ENCODE measurements around the gene REXO2. TPM values are rescaled to one million over a fixed set of nuclear protein-coding genes. Genes with fewer than 3 reads are reported as not detected.
A peak's percentile ranks its signal among the peaks of the same experiment; 100 is the strongest.

The REXO2 gene
- 10 to 100 TPM; 69.8 to 89.9 TPM for total RNA-seq
- polyA plus RNA-seq (2013, experiment 1 of 2) = 55.9 TPM
- 54.0 TPM for polyA plus RNA-seq (2013, experiment 2 of 2)
- long read RNA-seq, experiment 1, transcript REXO2-220 (7 exons, 1,158 nt) = major isoform, 19 of 27 reads
- long read RNA-seq, experiment 1, partial matches to known transcripts = 2 of 27 reads
- long read RNA-seq, experiment 1, other reads (novel, unspliced or antisense) = 1 of 27 reads
- long read RNA-seq, experiment 2, transcript REXO2-220 (7 exons, 1,158 nt) = major isoform, 39 of 55 reads
- long read RNA-seq, experiment 2, partial matches to known transcripts = 5 of 55 reads
- long read RNA-seq, experiment 2, other reads (novel, unspliced or antisense) = 2 of 55 reads
- long read RNA-seq, experiment 3, transcript REXO2-220 (7 exons, 1,158 nt) = major isoform, 83 of 120 reads
- long read RNA-seq, experiment 3, partial matches to known transcripts = 3 of 120 reads
- long read RNA-seq, experiment 3, other reads (novel, unspliced or antisense) = 25 of 120 reads
- long read RNA-seq, experiment 4, transcript REXO2-202 (5 exons, 449 nt) = minor isoform, 15 of 206 reads
- long read RNA-seq, experiment 4, transcript REXO2-204 (4 exons, 1,081 nt) = minor isoform, 11 of 206 reads
- long read RNA-seq, experiment 4, transcript REXO2-220 (7 exons, 1,158 nt) = major isoform, 164 of 206 reads
- long read RNA-seq, experiment 4, partial matches to known transcripts = 0 of 206 reads
- long read RNA-seq, experiment 4, other reads (novel, unspliced or antisense) = 9 of 206 reads

- peaks cover 10% of the 10 kb centered on the region for H3K4me1 ChIP-seq (ENCODE audit: control insufficient read depth, insufficient read depth, low read length)
- peaks cover 52% of the 10 kb centered on the region for H3K4me1 Mint-ChIP-seq
- TF ChIP-seq CTCF (conservative IDR thresholded peaks at IDR 0.05) = peak; percentile 43
- peaks cover 12% of the 10 kb centered on the region for H3K36me3 ChIP-seq (ENCODE audit: control insufficient read depth, insufficient read depth, low read length)
- H3K36me3 Mint-ChIP-seq (ENCODE audit: low read depth) = peaks cover 21% of the 10 kb centered on the region
- H3K27ac Mint-ChIP-seq = peak within 1 kb of the TSS; percentile 95
- no peaks in the 10 kb centered on the region for H3K27me3 ChIP-seq (ENCODE audit: control insufficient read depth, insufficient read depth, low read length, poor library complexity, severe bottlenecking)
- peaks cover 4% of the 10 kb centered on the region for H3K9me3 Mint-ChIP-seq
- no peaks in the 10 kb centered on the region for H3K27me3 Mint-ChIP-seq (ENCODE audit: insufficient read depth)
- no peak within 1 kb of the TSS for H3K27ac ChIP-seq (ENCODE audit: low read depth, low read length)
- 0% methylated on average over 16 to 64 of the region's 64 CpGs for WGBS, 2 experiments (ENCODE audit: insufficient coverage in 1 of 2, insufficient read length in 1 of 2)
- peaks cover 8% of the 10 kb centered on the region for H3K9me3 ChIP-seq (ENCODE audit: control insufficient read depth, low read length)
- H3K4me3 ChIP-seq (ENCODE audit: low read length) = peak within 1 kb of the TSS; percentile 95
- DNase-seq = peak; percentile 96
- H3K9ac ChIP-seq (ENCODE audit: extremely low read depth, low read length, poor library complexity, severe bottlenecking) = peak within 1 kb of the TSS; percentile 81
- peak within 1 kb of the TSS; percentile 99 for H3K4me3 Mint-ChIP-seq
Measured at GRCh38 chr11:114439229-114440120, at the start of gene REXO2. Gene REXO2 (plus strand): TSS chr11:114439467. CDS start chr11:114439529, 62 bp downstream.

- no peak for TF ChIP-seq CTCF (conservative IDR thresholded peaks at IDR 0.05)
- H3K27ac Mint-ChIP-seq = no peak overlapping the region
- H3K9me3 Mint-ChIP-seq = peaks cover 5% of the 10 kb centered on the region
- WGBS, 2 experiments (ENCODE audit: insufficient coverage in 1 of 2, insufficient read length in 1 of 2) = 90 to 97% methylated on average over 2 to 4 of the region's 4 CpGs
- H3K36me3 Mint-ChIP-seq (ENCODE audit: low read depth) = no peaks in the 10 kb centered on the region
- no peaks in the 10 kb centered on the region for H3K4me1 ChIP-seq (ENCODE audit: control insufficient read depth, insufficient read depth, low read length)
- DNase-seq = no peak
- H3K4me1 Mint-ChIP-seq = peaks cover 5% of the 10 kb centered on the region
- H3K9ac ChIP-seq (ENCODE audit: extremely low read depth, low read length, poor library complexity, severe bottlenecking) = no peak overlapping the region
- H3K36me3 ChIP-seq (ENCODE audit: control insufficient read depth, insufficient read depth, low read length) = no peaks in the 10 kb centered on the region
- H3K27ac ChIP-seq (ENCODE audit: low read depth, low read length) = no peak overlapping the region
- no peaks in the 10 kb centered on the region for H3K27me3 ChIP-seq (ENCODE audit: control insufficient read depth, insufficient read depth, low read length, poor library complexity, severe bottlenecking)
- H3K9me3 ChIP-seq (ENCODE audit: control insufficient read depth, low read length) = peaks cover 6% of the 10 kb centered on the region
- H3K4me3 ChIP-seq (ENCODE audit: low read length) = no peak overlapping the region
- H3K4me3 Mint-ChIP-seq = no peak overlapping the region
- no peaks in the 10 kb centered on the region for H3K27me3 Mint-ChIP-seq (ENCODE audit: insufficient read depth)
Measured at GRCh38 chr11:114392735-114393667, 46.3 kb upstream of the REXO2 start.
